Natural killer cell (primary cell): ENCODE results near the gene STAC. TPM values are rescaled to one million over a fixed set of nuclear protein-coding genes. Genes with fewer than 3 reads are reported as not detected.

Source experiments
- ATAC-seq, 3 donors: fragments of 150-1000 bp in 2 of 3; fragments of 200-7000 bp in 1 of 3; cut with Tn5 transposase; 1 replicate in 1 of 3; 2 replicates in 2 of 3; pipeline ENCODE4 v1.10.0; 2021; ENCODE audit warnings: mild to moderate bottlenecking in 2 of 3, moderate library complexity in 2 of 3
- DNase-seq, 2 donors: peaks; one replicate each; pipeline versions ENCODE4 v3.0.0 to v3.0.0-alpha.2; 2013 to 2021; ENCODE audit warnings: mixed read lengths in 1 of 2
- H3K27ac ChIP-seq: one replicate; pipeline ENCODE4 v1.5.1; 2013; ENCODE audit warnings: mild to moderate bottlenecking, low read length
- H3K27me3 ChIP-seq: one replicate; pipeline ENCODE4 v1.6.1; 2013; ENCODE audit warnings: low read length; ENCODE audit not compliant: control insufficient read depth, insufficient read depth
- H3K36me3 ChIP-seq: one replicate; pipeline ENCODE4 v1.6.1; 2013; ENCODE audit warnings: low read length; ENCODE audit not compliant: control insufficient read depth, insufficient read depth
- H3K4me1 ChIP-seq: one replicate; pipeline ENCODE4 v1.6.1; 2013; ENCODE audit warnings: low read length; ENCODE audit not compliant: control insufficient read depth, insufficient read depth
- H3K4me3 ChIP-seq: one replicate; pipeline ENCODE4 v1.5.1; 2013; ENCODE audit warnings: low read length
- H3K9me3 ChIP-seq: one replicate; pipeline ENCODE4 v1.6.1; 2013; ENCODE audit warnings: low read length; ENCODE audit not compliant: control insufficient read depth, insufficient read depth
- H3K27ac Mint-ChIP-seq, 2 donors: one replicate each; pipeline ENCODE4 v1.8.0; 2022; ENCODE audit warnings: mild to moderate bottlenecking in 2 of 2, mixed read lengths in 2 of 2, moderate library complexity in 1 of 2
- H3K27me3 Mint-ChIP-seq, 2 donors: one replicate each; pipeline ENCODE4 v1.8.0; 2022; ENCODE audit warnings: low read depth in 2 of 2, mixed read lengths in 2 of 2
- H3K36me3 Mint-ChIP-seq: one replicate; pipeline ENCODE4 v1.8.0; 2022; ENCODE audit warnings: mixed read lengths
- H3K4me1 Mint-ChIP-seq, 2 donors: one replicate each; pipeline ENCODE4 v1.8.0; 2022; ENCODE audit warnings: mixed read lengths in 2 of 2
- H3K4me3 Mint-ChIP-seq: one replicate; pipeline ENCODE4 v1.8.0; 2022; ENCODE audit warnings: mild to moderate bottlenecking, moderate library complexity, mixed read lengths
- H3K9me3 Mint-ChIP-seq, 2 donors: one replicate each; pipeline ENCODE4 v1.8.0; 2022; ENCODE audit warnings: mixed read lengths in 2 of 2
- WGBS: methylation state at CpG from one replicate; pipeline ENCODE4 v1.1.7; 2013; ENCODE audit warnings: missing lambda C conversion rate; ENCODE audit not compliant: insufficient coverage; 5-methylcytosine and 5-hydroxymethylcytosine counted together
- intact Hi-C: fragments of 100-400 bp; cut with micrococcal nuclease; formaldehyde crosslinking; loops from one replicate; pipeline ENCODE4 v1.14.2; 2022
- total RNA-seq, 4 donors: library from RNA; stranded (reverse); fragments of 120-200 nt in 1 of 4; gene quantifications; one replicate each; pipeline versions ENCODE4 v1.2.3 to v1.2.4, GENCODE V29; 2013 to 2022
- TF ChIP-seq, protein P1 (sequence below): fragments of 200-600 bp; IDR thresholded peaks from one replicate; pipeline ENCODE4 v1.8.0; 2022; ENCODE audit warnings: antibody characterized with exemption

Gene STAC
- total RNA-seq, 3 donors from 2014 or later (not counting 1 experiment from before 2014, with no cell fraction given) = not detected

DNA sequence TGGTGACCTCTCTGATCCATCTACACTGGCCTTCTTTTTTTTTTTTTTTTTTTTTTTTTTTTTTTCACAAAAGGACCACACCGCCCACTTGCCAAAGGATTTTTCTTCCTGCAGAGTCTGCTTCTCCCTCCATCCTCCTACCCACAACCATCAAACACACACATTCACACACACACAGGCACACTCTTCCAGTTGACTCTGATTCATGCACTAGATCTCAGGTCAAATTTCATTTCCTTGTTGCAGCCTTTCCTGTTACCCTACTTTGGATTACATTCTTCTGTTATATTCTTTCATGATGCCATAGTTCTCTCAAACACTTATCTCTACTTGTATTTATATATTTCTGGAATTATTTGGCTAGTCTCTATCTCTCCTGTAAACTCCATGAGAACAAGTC is 133.9 kb downstream of the STAC start:
- no peaks in the 10 kb centered on the region for H3K36me3 Mint-ChIP-seq
- no peak overlapping the region for H3K27ac ChIP-seq
- no peaks in the 10 kb centered on the region for H3K9me3 ChIP-seq
- no peaks in the 10 kb centered on the region for H3K27me3 ChIP-seq
- ATAC-seq (no peak), DNase-seq (no peak)
- no peak overlapping the region for H3K4me3 Mint-ChIP-seq
- H3K36me3 ChIP-seq = no peaks in the 10 kb centered on the region
- H3K4me1 Mint-ChIP-seq = no peaks in the 10 kb centered on the region
- H3K4me1 ChIP-seq = no peaks in the 10 kb centered on the region
- peaks cover 2 to 4% of the 10 kb centered on the region in 2 donors for H3K9me3 Mint-ChIP-seq
- intact Hi-C loops = no loop called here
- TF ChIP-seq, protein P1, sequence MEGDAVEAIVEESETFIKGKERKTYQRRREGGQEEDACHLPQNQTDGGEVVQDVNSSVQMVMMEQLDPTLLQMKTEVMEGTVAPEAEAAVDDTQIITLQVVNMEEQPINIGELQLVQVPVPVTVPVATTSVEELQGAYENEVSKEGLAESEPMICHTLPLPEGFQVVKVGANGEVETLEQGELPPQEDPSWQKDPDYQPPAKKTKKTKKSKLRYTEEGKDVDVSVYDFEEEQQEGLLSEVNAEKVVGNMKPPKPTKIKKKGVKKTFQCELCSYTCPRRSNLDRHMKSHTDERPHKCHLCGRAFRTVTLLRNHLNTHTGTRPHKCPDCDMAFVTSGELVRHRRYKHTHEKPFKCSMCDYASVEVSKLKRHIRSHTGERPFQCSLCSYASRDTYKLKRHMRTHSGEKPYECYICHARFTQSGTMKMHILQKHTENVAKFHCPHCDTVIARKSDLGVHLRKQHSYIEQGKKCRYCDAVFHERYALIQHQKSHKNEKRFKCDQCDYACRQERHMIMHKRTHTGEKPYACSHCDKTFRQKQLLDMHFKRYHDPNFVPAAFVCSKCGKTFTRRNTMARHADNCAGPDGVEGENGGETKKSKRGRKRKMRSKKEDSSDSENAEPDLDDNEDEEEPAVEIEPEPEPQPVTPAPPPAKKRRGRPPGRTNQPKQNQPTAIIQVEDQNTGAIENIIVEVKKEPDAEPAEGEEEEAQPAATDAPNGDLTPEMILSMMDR = no peak
- H3K4me3 ChIP-seq = no peak overlapping the region
- no peak overlapping the region for H3K27ac Mint-ChIP-seq
- 93% methylated on average over 1 of the region's 1 CpG for WGBS
- H3K27me3 Mint-ChIP-seq = no peaks in the 10 kb centered on the region

DNA sequence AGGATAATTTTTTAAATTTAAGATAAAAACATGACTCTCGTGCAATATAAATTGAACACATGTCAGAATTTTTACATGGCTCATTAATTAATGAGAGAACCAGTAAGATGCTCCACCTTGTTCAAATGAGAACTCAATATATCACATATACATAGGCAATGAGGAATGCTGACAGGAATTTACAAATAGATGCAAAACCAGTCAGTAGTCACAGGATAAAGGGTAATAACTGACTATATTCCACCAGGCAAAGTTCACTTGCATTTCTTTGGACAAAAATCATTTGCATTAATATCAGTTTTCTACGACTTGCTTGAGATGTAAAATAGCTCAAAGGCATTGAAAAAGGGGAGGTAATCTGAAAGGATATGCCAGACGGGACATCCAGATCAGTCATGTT is 139.4 kb downstream of the STAC start:
- Histone ChIP-seq H3K4me1 (no peaks in the 10 kb centered on the region), H3K4me3 (no peak overlapping the region), H3K27ac (no peak overlapping the region), H3K27me3 (no peaks in the 10 kb centered on the region), H3K36me3 (no peaks in the 10 kb centered on the region), H3K9me3 (no peaks in the 10 kb centered on the region)
- ATAC-seq (no peak), DNase-seq (no peak)
- TF ChIP-seq, protein P1 = no peak
- Mint-ChIP-seq H3K4me3 (no peak overlapping the region), H3K36me3 (no peaks in the 10 kb centered on the region), H3K4me1 (no peaks in the 10 kb centered on the region), H3K27me3 (no peaks in the 10 kb centered on the region), H3K27ac (no peak overlapping the region), H3K9me3 (no peaks in the 10 kb centered on the region)
- WGBS = 93% methylated on average over 2 of the region's 3 CpGs
- intact Hi-C loops = no loop called here

DNA sequence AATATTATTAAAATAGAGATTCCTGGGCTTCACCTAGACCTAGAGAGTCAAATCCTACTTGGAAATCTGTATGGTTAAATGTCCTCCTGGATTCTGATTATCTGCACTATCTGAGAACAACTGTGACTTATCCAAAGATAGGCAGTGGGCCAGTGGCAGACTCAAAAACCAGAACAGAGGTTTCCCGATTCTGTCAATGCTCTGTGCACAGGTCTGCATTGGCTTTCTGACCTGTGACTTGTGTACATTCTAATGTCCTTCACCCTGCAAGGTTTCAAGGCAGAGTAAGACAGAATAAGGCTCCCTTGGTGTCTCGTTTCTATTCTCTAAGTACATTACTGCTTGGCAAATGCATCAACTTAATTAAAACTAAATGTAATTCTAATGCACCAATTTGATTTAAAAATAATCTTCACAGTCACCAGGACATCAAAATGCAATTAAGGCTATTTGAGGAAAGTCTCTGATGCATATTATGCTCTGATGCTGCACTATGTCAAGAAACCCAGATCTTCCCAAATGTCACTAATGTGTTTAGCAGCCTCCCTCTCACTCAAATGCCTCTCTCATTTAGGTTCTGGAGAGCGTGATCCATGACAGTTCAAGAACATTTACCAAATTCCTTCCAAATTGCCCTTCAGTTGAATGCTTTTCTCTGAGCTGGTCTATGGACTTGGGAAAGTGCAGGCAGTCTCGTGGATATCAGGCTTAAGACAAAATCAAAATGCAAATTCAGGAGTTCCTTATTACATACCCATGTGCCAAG is 140.1 kb downstream of the STAC start:
- H3K4me1 ChIP-seq = no peaks in the 10 kb centered on the region

More for the DNA sequence above, 140.1 kb downstream of the STAC start:
- H3K4me1 Mint-ChIP-seq = no peaks in the 10 kb centered on the region
- no peaks in the 10 kb centered on the region for H3K36me3 Mint-ChIP-seq
- TF ChIP-seq, protein P1 = no peak
- WGBS = 88% methylated on average over 4 of the region's 4 CpGs
- DNase-seq (no peak), ATAC-seq (no peak)
- H3K4me3 Mint-ChIP-seq = no peak overlapping the region
- intact Hi-C loops = no loop called here
- H3K27me3 ChIP-seq = no peaks in the 10 kb centered on the region
- no peak overlapping the region for H3K27ac ChIP-seq
- H3K27ac Mint-ChIP-seq = no peak overlapping the region
- H3K9me3 ChIP-seq = no peaks in the 10 kb centered on the region
- H3K36me3 ChIP-seq = no peaks in the 10 kb centered on the region
- no peaks in the 10 kb centered on the region for H3K9me3 Mint-ChIP-seq
- H3K27me3 Mint-ChIP-seq = no peaks in the 10 kb centered on the region
- H3K4me3 ChIP-seq = no peak overlapping the region
